MM.1S (cell line): ENCODE measurements around the gene STXBP1.

ENCODE experiments used
- DNase-seq: peaks from one replicate; pipeline ENCODE4 v3.0.0-alpha.2; 2015
- H2AFZ ChIP-seq: fragments of 300-600 bp; sonication (generic); 2 replicates; pipeline ENCODE4 v1.6.0; 2016; ENCODE audit warnings: antibody characterized with exemption, low read length
- H3F3A ChIP-seq: fragments of 300-600 bp; sonication (generic); 2 replicates; pipeline ENCODE4 v1.6.1; 2016; ENCODE audit warnings: mild to moderate bottlenecking, antibody characterized with exemption, low read length, moderate library complexity, mixed read lengths; ENCODE audit not compliant: insufficient read depth
- H3K27ac ChIP-seq: fragments of 300-600 bp; sonication (generic); 2 replicates; pipeline ENCODE4 v1.5.1; 2016; ENCODE audit warnings: mild to moderate bottlenecking, low read length
- H3K27me3 ChIP-seq: fragments of 300-600 bp; sonication (generic); replicated peaks from 2 replicates; pipeline ENCODE4 v1.6.0; 2016; ENCODE audit warnings: low read length; ENCODE audit not compliant: insufficient read depth
- H3K36me3 ChIP-seq: fragments of 300-600 bp; sonication (generic); replicated peaks from 2 replicates; pipeline ENCODE4 v1.6.1; 2016; ENCODE audit warnings: mild to moderate bottlenecking, low read length, mixed read lengths; ENCODE audit not compliant: insufficient read depth
- H3K4me1 ChIP-seq: fragments of 300-600 bp; sonication (generic); 2 replicates; pipeline ENCODE4 v1.6.1; 2016; ENCODE audit warnings: low read length, mixed read lengths
- H3K4me2 ChIP-seq: fragments of 300-600 bp; sonication (generic); 2 replicates; pipeline ENCODE4 v1.6.0; 2016; ENCODE audit warnings: low read depth, low read length
- H3K4me3 ChIP-seq: fragments of 300-600 bp; sonication (generic); 2 replicates; pipeline ENCODE4 v1.5.1; 2016; ENCODE audit warnings: low read length, mixed read lengths
- H3K79me2 ChIP-seq: fragments of 300-600 bp; sonication (generic); 2 replicates; pipeline ENCODE4 v1.6.1; 2016; ENCODE audit warnings: mixed run types, low read length, mixed read lengths
- H3K9ac ChIP-seq: fragments of 300-600 bp; sonication (generic); 2 replicates; pipeline ENCODE4 v1.6.1; 2016; ENCODE audit warnings: low read length, mixed read lengths
- H3K9me2 ChIP-seq: fragments of 300-600 bp; sonication (generic); replicated peaks from 2 replicates; pipeline ENCODE4 v1.6.1; 2016; ENCODE audit warnings: mild to moderate bottlenecking, low read length, mixed read lengths; ENCODE audit not compliant: insufficient read depth
- H3K9me3 ChIP-seq: fragments of 300-600 bp; sonication (generic); replicated peaks from 2 replicates; pipeline ENCODE4 v1.6.1; 2016; ENCODE audit warnings: mild to moderate bottlenecking, low read length, mixed read lengths; ENCODE audit not compliant: insufficient read depth
- H4K20me1 ChIP-seq: fragments of 300-600 bp; sonication (generic); 2 replicates; pipeline ENCODE4 v1.6.1; 2016; ENCODE audit warnings: mild to moderate bottlenecking, low read length, moderate library complexity, mixed read lengths; ENCODE audit not compliant: insufficient read depth
- CTCF ChIP-seq: fragments of 300-600 bp; sonication (generic); IDR thresholded peaks from 2 replicates; pipeline ENCODE4 v1.5.1; 2016; ENCODE audit warnings: antibody characterized with exemption, low read length, mixed read lengths
- EZH2 ChIP-seq: fragments of 300-600 bp; sonication (generic); optimal IDR thresholded peaks from 2 replicates; pipeline ENCODE3; 2017; ENCODE audit warnings: low read depth, mild to moderate bottlenecking, antibody characterized with exemption, low read length, mixed read lengths
- EZH2phosphoT487 ChIP-seq: fragments of 300-600 bp; sonication (generic); IDR thresholded peaks from 2 replicates; pipeline ENCODE4 v1.6.1; 2018; ENCODE audit warnings: antibody characterized with exemption, low read length

Gene STXBP1

GRCh38 chr9:127568971-127569885 lies 42.8 kb upstream of the STXBP1 start:
- peak overlapping the region; percentile 79 for H3K4me3 ChIP-seq
- H3K4me2 ChIP-seq = peak overlapping the region; percentile 77
- H3K9me2 ChIP-seq = no peaks in the 10 kb centered on the region
- H3K27me3 ChIP-seq = no peaks in the 10 kb centered on the region
- H3F3A ChIP-seq = peaks cover 6% of the 10 kb centered on the region; the same call in 1 of the 2 replicates
- peak overlapping the region; percentile 54 for H2AFZ ChIP-seq
- H3K4me1 ChIP-seq = peaks cover 14% of the 10 kb centered on the region
- H4K20me1 ChIP-seq = no peaks in the 10 kb centered on the region
- no peaks in the 10 kb centered on the region for H3K9me3 ChIP-seq
- no peak for TF ChIP-seq CTCF
- peak; percentile 81 for DNase-seq
- peak overlapping the region; percentile 71 for H3K27ac ChIP-seq
- peak overlapping the region; percentile 74 for H3K9ac ChIP-seq
- no peaks in the 10 kb centered on the region for H3K79me2 ChIP-seq
- no peaks in the 10 kb centered on the region for H3K36me3 ChIP-seq

GRCh38 chr9:127569886-127570401 lies 42.1 kb upstream of the STXBP1 start:
- peak overlapping the region; percentile 54 for H2AFZ ChIP-seq
- peak overlapping the region; percentile 74 for H3K9ac ChIP-seq

GRCh38 chr9:127570533-127571111 lies 41.5 kb upstream of the STXBP1 start:
- Histone ChIP-seq H3K4me1 (peaks cover 14% of the 10 kb centered on the region), H3K27ac (peak overlapping the region; percentile 71; the same call in 1 of the 2 replicates), H3K27me3 (no peaks in the 10 kb centered on the region), H3K4me2 (peak overlapping the region; percentile 77), H3K9ac (peak overlapping the region; percentile 74; the same call in 1 of the 2 replicates), H3K9me2 (no peaks in the 10 kb centered on the region), H3K36me3 (no peaks in the 10 kb centered on the region), H3K4me3 (no peak overlapping the region), H3K79me2 (no peaks in the 10 kb centered on the region), H3K9me3 (no peaks in the 10 kb centered on the region), H3F3A (peaks cover 6% of the 10 kb centered on the region; the same call in 1 of the 2 replicates), H4K20me1 (no peaks in the 10 kb centered on the region), H2AFZ (peak overlapping the region; percentile 54; the same call in 1 of the 2 replicates)
- TF ChIP-seq EZH2 (no peak), CTCF (no peak), EZH2phosphoT487 (no peak)
- DNase-seq = no peak

More at GRCh38 chr9:127569886-127570401, 42.1 kb upstream of the STXBP1 start:
- no peaks in the 10 kb centered on the region for H3K79me2 ChIP-seq
- DNase-seq = peak; percentile 84
- peaks cover 14% of the 10 kb centered on the region for H3K4me1 ChIP-seq
- H3F3A ChIP-seq = peaks cover 6% of the 10 kb centered on the region; the same call in 1 of the 2 replicates
- no peaks in the 10 kb centered on the region for H3K36me3 ChIP-seq
- no peaks in the 10 kb centered on the region for H3K9me2 ChIP-seq
- H4K20me1 ChIP-seq = no peaks in the 10 kb centered on the region
- peak overlapping the region; percentile 77 for H3K4me2 ChIP-seq
- H3K27me3 ChIP-seq = no peaks in the 10 kb centered on the region
- peak overlapping the region; percentile 71 for H3K27ac ChIP-seq
- H3K9me3 ChIP-seq = no peaks in the 10 kb centered on the region
- H3K4me3 ChIP-seq = peak overlapping the region; percentile 79
- TF ChIP-seq EZH2 = no peak
- TF ChIP-seq EZH2phosphoT487 = no peak
- TF ChIP-seq CTCF = no peak
